ENCODE results near the gene FBXW11. TPM values are rescaled to one million over a fixed set of nuclear protein-coding genes. Genes with fewer than 3 reads are reported as not detected.

Gene FBXW11
- total and polyA plus RNA-seq, 4 donors, result 7.6 to 87.5 (median 35.2) TPM

DNA sequence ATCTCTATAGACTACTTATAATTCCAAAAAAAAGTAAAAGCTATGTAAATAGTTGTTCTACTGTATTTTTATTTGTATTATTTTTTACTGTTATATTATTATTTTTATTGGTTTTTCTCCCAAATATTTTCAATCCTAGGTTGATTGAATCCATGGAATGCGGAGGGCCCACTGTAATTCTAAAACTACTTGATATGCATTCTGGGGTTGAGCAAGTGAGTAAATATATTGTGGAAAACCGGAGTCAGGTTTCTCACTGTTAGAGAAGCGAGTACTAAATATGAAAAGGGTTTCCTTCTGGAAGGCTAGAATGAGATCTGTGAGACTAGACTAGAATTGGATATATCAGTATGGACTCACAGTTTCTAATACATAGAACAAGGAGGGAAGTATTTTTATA, 66.5 kb downstream of the FBXW11 start:
- no peak for ATAC-seq (ENCODE audit: insufficient read depth, low FRiP score)

DNA sequence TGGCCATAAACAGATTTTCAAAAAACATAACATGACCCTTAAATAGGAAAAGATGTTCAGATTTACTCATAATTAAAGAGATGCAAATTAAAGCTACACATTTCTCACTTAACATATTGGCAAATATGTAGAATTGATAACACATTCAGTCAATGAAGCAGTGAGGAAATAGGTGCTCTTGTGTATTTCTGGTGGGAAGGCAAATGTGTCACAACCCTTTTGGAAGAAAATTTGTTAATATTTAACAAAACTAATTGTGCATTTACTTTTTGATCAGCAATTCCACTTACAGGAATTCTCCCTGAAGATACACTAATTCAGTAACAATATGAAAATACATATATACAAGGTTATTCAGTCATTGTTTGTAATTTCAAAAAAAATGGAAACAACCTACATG, 68.1 kb downstream of the FBXW11 start:
- Histone ChIP-seq H3K9me3 (ENCODE audit: control insufficient read depth in 4 of 4, insufficient read depth in 3 of 4, low read length in 3 of 4) (peaks cover 0 to 3% (median 3%) of the 10 kb centered on the region in 4 donors), H3K27ac (ENCODE audit: low read depth in 1 of 2, low read length in 1 of 2) (no peak overlapping the region), H3K4me3 (no peak overlapping the region), H3K36me3 (ENCODE audit: control insufficient read depth in 4 of 4, insufficient read depth in 4 of 4, low read length in 4 of 4) (no peaks in the 10 kb centered on the region), H3K9ac (ENCODE audit: insufficient read depth in 1 of 2, low read length in 2 of 2) (no peak overlapping the region), H3K27me3 (ENCODE audit: control insufficient read depth in 3 of 3, insufficient read depth in 3 of 3, low read length in 2 of 3) (no peaks in the 10 kb centered on the region), H3K4me1 (ENCODE audit: control insufficient read depth in 5 of 5, insufficient read depth in 5 of 5, low read length in 5 of 5) (peaks cover 0 to 10% (median 1%) of the 10 kb centered on the region in 5 donors)
- DNase-seq (no peak), ATAC-seq (ENCODE audit: insufficient read depth, low FRiP score) (no peak)
- TF ChIP-seq, protein P1, sequence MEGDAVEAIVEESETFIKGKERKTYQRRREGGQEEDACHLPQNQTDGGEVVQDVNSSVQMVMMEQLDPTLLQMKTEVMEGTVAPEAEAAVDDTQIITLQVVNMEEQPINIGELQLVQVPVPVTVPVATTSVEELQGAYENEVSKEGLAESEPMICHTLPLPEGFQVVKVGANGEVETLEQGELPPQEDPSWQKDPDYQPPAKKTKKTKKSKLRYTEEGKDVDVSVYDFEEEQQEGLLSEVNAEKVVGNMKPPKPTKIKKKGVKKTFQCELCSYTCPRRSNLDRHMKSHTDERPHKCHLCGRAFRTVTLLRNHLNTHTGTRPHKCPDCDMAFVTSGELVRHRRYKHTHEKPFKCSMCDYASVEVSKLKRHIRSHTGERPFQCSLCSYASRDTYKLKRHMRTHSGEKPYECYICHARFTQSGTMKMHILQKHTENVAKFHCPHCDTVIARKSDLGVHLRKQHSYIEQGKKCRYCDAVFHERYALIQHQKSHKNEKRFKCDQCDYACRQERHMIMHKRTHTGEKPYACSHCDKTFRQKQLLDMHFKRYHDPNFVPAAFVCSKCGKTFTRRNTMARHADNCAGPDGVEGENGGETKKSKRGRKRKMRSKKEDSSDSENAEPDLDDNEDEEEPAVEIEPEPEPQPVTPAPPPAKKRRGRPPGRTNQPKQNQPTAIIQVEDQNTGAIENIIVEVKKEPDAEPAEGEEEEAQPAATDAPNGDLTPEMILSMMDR (IDR thresholded peaks at IDR 0.05; ENCODE audit: control extremely low read depth, extremely low read depth), result no peak

More for the DNA sequence above, 66.5 kb downstream of the FBXW11 start:
- no peak for DNase-seq
- Histone ChIP-seq H3K9ac (ENCODE audit: insufficient read depth in 1 of 2, low read length in 2 of 2) (no peak overlapping the region), H3K9me3 (ENCODE audit: control insufficient read depth in 4 of 4, insufficient read depth in 3 of 4, low read length in 3 of 4) (peaks cover 0 to 3% (median 0%) of the 10 kb centered on the region in 4 donors), H3K27me3 (ENCODE audit: control insufficient read depth in 3 of 3, insufficient read depth in 3 of 3, low read length in 2 of 3) (no peaks in the 10 kb centered on the region), H3K4me1 (ENCODE audit: control insufficient read depth in 5 of 5, insufficient read depth in 5 of 5, low read length in 5 of 5) (peaks cover 0 to 13% (median 1%) of the 10 kb centered on the region in 5 donors), H3K36me3 (ENCODE audit: control insufficient read depth in 4 of 4, insufficient read depth in 4 of 4, low read length in 4 of 4) (no peaks in the 10 kb centered on the region), H3K4me3 (no peak overlapping the region), H3K27ac (ENCODE audit: low read depth in 1 of 2, low read length in 1 of 2) (no peak overlapping the region)
- 76 to 91% methylated on average over 3 of the region's 3 CpGs for WGBS, 2 donors
- TF ChIP-seq, protein P1 (IDR thresholded peaks at IDR 0.05; ENCODE audit: control extremely low read depth, extremely low read depth), result no peak

DNA sequence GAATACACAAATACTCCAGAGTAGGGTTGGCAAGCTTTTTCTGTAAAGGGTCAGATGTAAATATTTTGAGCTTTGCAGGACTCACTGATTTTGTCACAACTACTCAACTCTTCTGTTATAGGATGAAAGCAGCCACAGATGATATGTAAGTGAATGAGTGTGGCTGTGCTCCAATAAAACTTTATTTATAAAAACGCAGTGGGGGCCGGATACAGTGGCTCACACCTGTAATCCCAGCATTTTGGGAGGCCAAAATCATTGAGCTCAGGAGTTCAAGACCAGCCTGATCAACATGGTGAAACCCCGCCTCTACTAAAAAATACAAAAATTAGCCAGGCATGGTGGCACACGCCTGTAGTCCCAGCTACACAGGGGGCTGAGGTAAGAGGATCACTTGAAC, 69.1 kb downstream of the FBXW11 start:
- Histone ChIP-seq H3K4me3 (no peak overlapping the region), H3K27ac (ENCODE audit: low read depth in 1 of 2, low read length in 1 of 2) (no peak overlapping the region), H3K4me1 (ENCODE audit: control insufficient read depth in 5 of 5, insufficient read depth in 5 of 5, low read length in 5 of 5) (peaks cover 0 to 6% (median 0%) of the 10 kb centered on the region in 5 donors), H3K9ac (ENCODE audit: insufficient read depth in 1 of 2, low read length in 2 of 2) (no peak overlapping the region), H3K9me3 (ENCODE audit: control insufficient read depth in 4 of 4, insufficient read depth in 3 of 4, low read length in 3 of 4) (peaks cover 0 to 3% (median 1%) of the 10 kb centered on the region in 4 donors), H3K36me3 (ENCODE audit: control insufficient read depth in 4 of 4, insufficient read depth in 4 of 4, low read length in 4 of 4) (no peaks in the 10 kb centered on the region), H3K27me3 (ENCODE audit: control insufficient read depth in 3 of 3, insufficient read depth in 3 of 3, low read length in 2 of 3) (no peaks in the 10 kb centered on the region)
- ATAC-seq (ENCODE audit: insufficient read depth, low FRiP score) (no peak), DNase-seq (no peak)
- WGBS, 2 donors, result 97 to 98% methylated on average over 4 of the region's 4 CpGs
- TF ChIP-seq, protein P1 (IDR thresholded peaks at IDR 0.05; ENCODE audit: control extremely low read depth, extremely low read depth), result no peak

DNA sequence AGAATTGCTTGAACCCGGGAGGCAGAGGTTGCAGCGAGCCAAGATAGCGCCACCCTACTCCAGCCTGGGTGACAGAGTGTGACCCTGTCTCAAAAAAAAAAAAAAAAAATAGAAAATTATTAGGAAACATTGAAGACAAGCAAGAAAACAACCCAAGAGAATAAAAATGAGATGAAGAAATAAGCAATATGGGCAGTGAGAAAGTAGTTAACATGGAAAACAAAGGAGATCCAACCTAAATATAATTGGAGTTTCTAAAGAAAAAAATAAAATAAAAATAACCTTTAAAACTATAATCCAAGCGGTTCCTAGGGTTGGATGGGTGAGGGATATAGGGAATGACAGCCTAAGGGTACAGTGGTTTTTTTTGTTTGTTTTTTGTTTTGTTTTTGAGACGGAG, 71.9 kb downstream of the FBXW11 start:
- ATAC-seq (ENCODE audit: insufficient read depth, low FRiP score) (no peak), DNase-seq (no peak)
- H3K27me3 ChIP-seq (ENCODE audit: control insufficient read depth in 3 of 3, insufficient read depth in 3 of 3, low read length in 2 of 3), result no peaks in the 10 kb centered on the region
- H3K9ac ChIP-seq (ENCODE audit: insufficient read depth in 1 of 2, low read length in 2 of 2), result no peak overlapping the region
- H3K4me3 ChIP-seq, result no peak overlapping the region
- no peaks in the 10 kb centered on the region for H3K36me3 ChIP-seq (ENCODE audit: control insufficient read depth in 4 of 4, insufficient read depth in 4 of 4, low read length in 4 of 4)
- TF ChIP-seq, protein P1 (IDR thresholded peaks at IDR 0.05; ENCODE audit: control extremely low read depth, extremely low read depth), result no peak
- no peak overlapping the region for H3K27ac ChIP-seq (ENCODE audit: low read depth in 1 of 2, low read length in 1 of 2)
- WGBS, 2 donors, result 98 to 99% methylated on average over 5 of the region's 5 CpGs
- H3K9me3 ChIP-seq (ENCODE audit: control insufficient read depth in 4 of 4, insufficient read depth in 3 of 4, low read length in 3 of 4), result peaks cover 0 to 3% (median 1%) of the 10 kb centered on the region in 4 donors
- peaks cover 0 to 1% (median 0%) of the 10 kb centered on the region in 5 donors for H3K4me1 ChIP-seq (ENCODE audit: control insufficient read depth in 5 of 5, insufficient read depth in 5 of 5, low read length in 5 of 5)
